Neuron (in vitro differentiated cells): ENCODE data around the gene DNLZ.
"Not testable (repeated sequence)": the region's sequence is repeated elsewhere in the genome, so short reads cannot be mapped to it uniquely, and the experiment has no call there.

Source experiments
- H2AFZ ChIP-seq: one replicate; pipeline ENCODE4 v1.6.1; 2013; ENCODE audit warnings: low read depth, mild to moderate bottlenecking, inconsistent platforms, low read length, moderate library complexity
- H3K27me3 ChIP-seq: one replicate; pipeline ENCODE4 v1.6.1; 2013; ENCODE audit warnings: low read length; ENCODE audit not compliant: insufficient read depth
- H3K36me3 ChIP-seq: one replicate; pipeline ENCODE4 v1.6.1; 2013; ENCODE audit warnings: low read length; ENCODE audit not compliant: insufficient read depth
- H3K4me1 ChIP-seq: one replicate; pipeline ENCODE4 v1.6.1; 2013; ENCODE audit warnings: low read length; ENCODE audit not compliant: insufficient read depth
- H3K4me3 ChIP-seq: 2 replicates; pipeline ENCODE4 v1.5.1; 2013; ENCODE audit warnings: mild to moderate bottlenecking, low read length, moderate library complexity
- H3K9me3 ChIP-seq: one replicate; pipeline ENCODE4 v1.6.1; 2013; ENCODE audit warnings: low read length

The DNLZ gene

DNA sequence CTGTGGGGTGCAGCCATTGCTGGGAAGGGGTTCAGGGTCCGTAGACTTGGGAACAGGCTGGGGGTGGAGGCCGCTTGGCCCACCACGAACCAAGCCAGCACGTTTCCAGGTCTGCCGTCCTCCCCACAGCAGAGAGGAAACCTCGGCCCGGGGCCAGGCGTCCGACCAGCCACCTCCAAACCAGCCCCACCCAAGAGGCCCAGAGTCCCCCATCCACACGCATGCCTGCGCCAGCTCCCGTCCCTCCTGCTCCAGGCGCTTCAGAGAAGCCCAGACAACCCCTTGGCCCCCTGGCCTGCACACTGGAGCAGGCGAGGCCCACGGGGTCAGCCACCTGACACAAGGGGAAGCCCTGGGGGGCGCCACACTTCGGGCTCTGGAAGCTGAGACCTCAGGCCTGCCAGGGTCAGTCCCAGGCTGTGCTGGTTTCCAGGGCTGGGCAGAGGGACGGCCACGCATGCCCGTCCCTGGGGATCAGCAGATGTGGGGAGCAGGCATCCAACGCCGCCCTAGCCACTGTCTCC, 6.3 kb downstream of the DNLZ start:
- Histone ChIP-seq H3K4me1 (peaks cover 7% of the 10 kb centered on the region), H3K4me3 (no peak overlapping the region), H3K36me3 (peaks cover 22% of the 10 kb centered on the region), H3K27me3 (no peaks in the 10 kb centered on the region), H2AFZ (no peak overlapping the region), H3K9me3 (no peaks in the 10 kb centered on the region)

DNA sequence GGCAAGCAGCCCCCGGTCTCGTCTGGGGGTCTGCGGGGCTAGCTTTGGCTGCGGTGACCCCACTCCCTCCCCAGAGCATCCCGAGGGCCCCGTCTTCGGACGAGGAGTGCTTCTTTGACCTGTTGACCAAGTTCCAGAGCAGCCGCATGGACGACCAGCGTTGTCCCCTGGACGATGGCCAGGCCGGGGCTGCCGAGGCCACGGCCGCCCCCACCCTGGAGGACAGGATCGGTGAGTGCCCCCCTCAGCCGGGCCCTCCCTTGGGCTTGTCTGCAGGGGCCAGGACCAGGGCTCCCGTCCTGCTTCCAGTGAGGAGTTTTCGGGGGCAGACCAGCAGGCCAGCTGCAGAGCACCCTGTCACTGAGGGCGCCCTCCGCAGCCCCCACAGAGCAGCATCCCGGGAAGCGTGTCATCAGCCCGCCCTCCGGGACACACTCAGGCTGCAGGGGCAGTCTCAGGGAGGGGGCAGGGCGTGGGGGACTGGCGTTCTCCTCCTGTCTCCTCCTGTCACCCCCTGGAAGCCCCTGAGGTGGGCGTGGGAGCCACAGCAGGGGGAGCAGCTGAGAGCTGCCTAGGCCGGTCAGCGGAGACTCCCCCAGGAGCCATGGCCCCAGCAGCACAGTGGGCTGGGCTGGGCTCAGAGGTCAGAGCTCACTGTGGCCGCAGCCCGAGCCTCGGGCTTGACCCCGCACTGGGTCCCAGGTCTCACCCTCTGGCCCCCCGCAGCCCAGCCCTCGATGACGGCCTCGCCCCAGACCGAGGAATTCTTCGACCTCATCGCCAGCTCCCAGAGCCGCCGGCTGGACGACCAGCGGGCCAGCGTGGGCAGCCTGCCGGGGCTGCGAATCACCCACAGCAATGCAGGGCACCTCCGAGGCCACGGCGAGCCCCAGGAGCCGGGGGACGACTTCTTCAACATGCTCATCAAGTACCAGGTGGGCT, 7.7 kb downstream of the DNLZ start:
- Histone ChIP-seq H3K4me1 (peaks cover 7% of the 10 kb centered on the region), H3K9me3 (no peaks in the 10 kb centered on the region), H2AFZ (no peak overlapping the region), H3K4me3 (no peak overlapping the region), H3K36me3 (peaks cover 22% of the 10 kb centered on the region), H3K27me3 (no peaks in the 10 kb centered on the region)

DNA sequence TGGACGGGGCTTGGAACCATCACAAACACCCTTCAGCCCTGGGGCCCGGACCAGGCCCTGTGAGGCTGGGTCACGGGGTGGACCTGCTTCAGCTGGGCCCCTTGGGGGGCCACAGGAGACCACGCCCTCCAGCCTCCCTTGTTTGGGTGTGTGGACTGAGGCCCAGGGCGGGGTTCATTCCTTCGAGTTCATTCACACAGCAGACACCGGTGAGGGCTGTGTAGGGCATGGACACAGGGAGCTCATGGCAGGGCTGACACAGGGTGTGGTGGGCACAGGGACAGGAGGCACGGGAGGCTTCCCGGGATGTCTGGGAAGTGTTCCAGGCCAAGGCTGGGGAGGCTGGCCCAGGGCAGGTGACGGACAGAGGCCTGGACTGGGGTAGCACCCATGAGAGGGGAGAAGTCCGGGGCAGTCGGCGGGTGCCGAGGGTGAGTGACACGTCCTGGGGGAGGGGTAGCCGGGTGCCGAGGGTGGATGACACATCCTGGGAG, 8.9 kb downstream of the DNLZ start:
- H2AFZ ChIP-seq = no peak overlapping the region
- H3K9me3 ChIP-seq = no peaks in the 10 kb centered on the region
- no peaks in the 10 kb centered on the region for H3K27me3 ChIP-seq
- no peak overlapping the region for H3K4me3 ChIP-seq
- peaks cover 7% of the 10 kb centered on the region for H3K4me1 ChIP-seq
- H3K36me3 ChIP-seq = peaks cover 22% of the 10 kb centered on the region

DNA sequence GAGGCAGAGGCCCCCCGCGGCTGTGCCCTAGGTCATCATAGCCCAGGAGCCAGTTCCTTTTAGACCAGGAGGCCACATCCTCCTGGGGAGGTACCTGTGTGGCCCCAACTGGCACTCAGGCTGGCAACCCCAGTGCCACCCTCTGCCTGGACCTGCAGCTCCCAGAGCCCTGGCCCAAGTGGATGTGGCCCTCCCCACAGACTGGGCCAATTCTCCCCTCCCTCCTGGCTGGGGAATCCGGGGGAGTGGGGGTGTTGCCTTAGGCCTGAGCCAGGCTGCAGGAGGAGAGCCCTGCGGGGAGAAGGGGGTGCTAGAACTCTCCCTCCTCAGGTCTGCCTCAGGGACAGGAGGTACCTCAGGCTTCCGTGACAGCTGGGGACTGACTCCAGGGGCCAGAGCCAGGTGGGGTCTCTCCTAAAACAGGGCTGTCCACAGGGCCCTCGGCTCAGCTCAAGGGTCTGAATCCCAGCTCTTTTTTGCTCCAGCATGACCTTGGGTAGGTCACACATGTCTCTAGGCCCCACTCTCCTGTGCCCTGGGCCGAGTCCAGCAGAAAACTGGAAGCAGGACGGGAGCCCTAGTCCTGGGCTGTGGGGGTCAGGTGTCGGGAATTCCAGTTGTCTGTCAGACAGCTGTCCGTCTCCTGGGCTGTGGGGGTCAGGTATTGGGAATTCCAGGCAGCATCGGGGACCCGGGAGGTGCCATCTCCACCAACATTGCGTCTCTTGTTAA, 9.6 kb downstream of the DNLZ start:
- H2AFZ ChIP-seq = no peak overlapping the region
- H3K27me3 ChIP-seq = no peaks in the 10 kb centered on the region
- no peaks in the 10 kb centered on the region for H3K9me3 ChIP-seq
- H3K4me1 ChIP-seq = peaks cover 7% of the 10 kb centered on the region
- peaks cover 26% of the 10 kb centered on the region for H3K36me3 ChIP-seq
- H3K4me3 ChIP-seq = no peak overlapping the region

DNA sequence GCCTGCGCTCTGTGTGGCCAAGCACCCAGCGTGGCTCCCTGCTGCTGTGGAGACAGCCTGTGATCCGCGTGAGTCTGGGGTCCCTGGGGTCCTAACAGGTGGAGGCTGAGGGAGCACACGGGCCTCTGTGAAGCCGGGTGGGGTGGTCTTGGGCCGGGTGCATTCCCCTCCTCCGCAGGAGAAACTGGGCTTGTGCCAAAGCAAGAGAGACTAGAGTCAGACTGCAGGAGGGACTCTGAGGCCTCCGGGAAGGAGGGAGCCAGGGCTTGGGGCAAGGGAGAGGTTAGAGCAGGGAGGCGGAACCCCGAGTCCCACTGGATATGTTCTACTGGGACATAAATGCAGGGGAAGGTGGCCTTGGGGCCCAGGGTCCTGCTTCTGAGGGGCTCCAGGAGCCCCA, 10.5 kb downstream of the DNLZ start:
- no peak overlapping the region for H3K4me3 ChIP-seq
- no peaks in the 10 kb centered on the region for H3K9me3 ChIP-seq
- peaks cover 7% of the 10 kb centered on the region for H3K4me1 ChIP-seq
- H3K36me3 ChIP-seq = peaks cover 24% of the 10 kb centered on the region
- no peak overlapping the region for H2AFZ ChIP-seq
- H3K27me3 ChIP-seq = no peaks in the 10 kb centered on the region

DNA sequence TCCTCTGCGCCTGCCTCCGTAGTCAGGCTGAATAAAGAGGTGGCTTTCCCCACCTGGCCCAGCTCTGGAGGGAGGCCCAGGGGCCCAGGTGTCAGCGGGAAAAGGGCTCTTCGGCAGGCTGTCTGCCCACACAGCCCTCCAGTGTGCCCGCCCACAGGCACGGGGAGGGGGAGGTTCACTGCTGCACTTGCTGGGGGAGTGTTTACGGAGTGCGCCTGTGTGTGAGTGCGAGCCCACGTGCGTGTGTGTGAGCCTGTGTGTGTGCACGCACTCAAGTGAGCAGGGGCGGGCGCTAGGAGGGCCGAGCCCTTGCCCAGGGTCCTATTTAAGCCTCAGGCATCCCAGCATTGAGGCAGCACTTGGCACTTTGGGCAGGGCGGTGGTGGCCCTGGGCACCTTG, 10.9 kb downstream of the DNLZ start:
- no peaks in the 10 kb centered on the region for H3K9me3 ChIP-seq
- H3K4me3 ChIP-seq = no peak overlapping the region
- H3K36me3 ChIP-seq = peaks cover 19% of the 10 kb centered on the region
- H2AFZ ChIP-seq = no peak overlapping the region
- peaks cover 7% of the 10 kb centered on the region for H3K4me1 ChIP-seq
- H3K27me3 ChIP-seq = no peaks in the 10 kb centered on the region

DNA sequence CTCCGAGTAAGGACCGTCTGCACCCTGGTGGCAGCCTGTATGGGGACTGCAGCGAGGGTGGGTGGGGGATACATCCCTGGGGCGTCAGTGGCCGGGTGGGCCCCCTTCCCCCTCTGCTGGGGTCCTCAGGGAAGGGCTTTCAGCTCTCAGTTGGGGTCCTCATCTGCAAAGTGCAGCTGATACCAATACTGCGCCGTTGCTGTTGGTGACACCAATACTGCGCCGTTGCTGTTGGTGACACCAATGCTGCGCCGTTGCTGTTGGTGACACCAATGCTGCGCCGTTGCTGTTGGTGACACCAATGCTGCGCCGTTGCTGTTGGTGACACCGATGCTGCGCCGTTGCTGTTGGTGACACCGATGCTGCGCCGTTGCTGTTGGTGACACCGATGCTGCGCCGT, 11.7 kb downstream of the DNLZ start:
- not testable (repeated sequence) for H3K27me3 ChIP-seq, H3K9me3 ChIP-seq, H3K4me3 ChIP-seq, H2AFZ ChIP-seq, H3K4me1 ChIP-seq
- peaks cover 12% of the 10 kb centered on the region for H3K36me3 ChIP-seq

DNA sequence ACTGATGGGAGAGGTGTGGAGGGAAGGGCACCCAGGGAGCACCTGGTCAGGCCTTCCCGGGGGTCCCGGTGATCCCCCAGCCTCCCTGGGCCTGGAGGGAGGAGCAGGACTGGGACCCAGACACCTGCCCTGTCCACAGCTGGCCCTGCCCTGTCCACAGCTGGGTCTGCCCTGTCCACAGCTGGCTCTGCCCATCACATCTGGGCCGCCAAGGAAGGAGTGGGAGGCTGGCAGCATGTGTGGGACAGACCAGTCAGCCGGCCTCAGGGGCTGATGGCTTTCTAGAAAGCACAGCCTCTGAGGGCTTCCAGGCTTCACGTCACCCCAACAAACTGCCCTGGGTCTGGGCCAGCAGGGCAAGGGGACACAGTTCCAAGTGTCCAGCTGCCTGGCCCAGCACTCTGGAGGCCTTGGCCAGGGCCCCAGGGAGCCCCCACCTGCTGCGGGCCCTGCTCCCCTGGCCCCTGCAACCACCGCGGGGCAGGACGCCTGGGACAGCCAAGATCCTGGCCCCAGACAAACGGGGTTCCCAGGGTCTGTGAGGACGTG, 12.2 kb downstream of the DNLZ start:
- Histone ChIP-seq H3K9me3 (no peaks in the 10 kb centered on the region), H3K4me3 (no peak overlapping the region), H3K36me3 (peaks cover 7% of the 10 kb centered on the region), H3K4me1 (peaks cover 10% of the 10 kb centered on the region), H2AFZ (no peak overlapping the region), H3K27me3 (no peaks in the 10 kb centered on the region)

DNA sequence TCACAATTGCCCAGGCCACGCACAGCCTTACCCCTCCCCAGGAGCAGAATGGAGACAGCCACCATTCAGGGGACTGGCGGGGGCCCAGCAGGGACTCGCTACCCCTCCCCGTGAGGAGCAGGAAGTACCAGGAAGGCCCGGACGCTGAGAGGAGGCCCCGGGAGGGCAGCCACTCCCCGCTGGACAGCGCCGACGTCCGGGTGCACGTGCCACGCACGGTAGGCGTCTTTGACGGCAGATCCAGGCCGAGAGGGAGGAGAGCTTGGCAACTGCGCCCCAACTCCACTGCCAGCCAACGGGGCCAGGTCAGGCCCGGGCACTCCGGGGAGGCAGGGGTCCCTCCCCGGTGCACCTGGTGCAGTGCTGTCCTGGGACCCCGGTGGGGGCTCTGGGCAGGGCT, 14.0 kb downstream of the DNLZ start:
- Histone ChIP-seq H3K4me3 (no peak overlapping the region), H2AFZ (no peak overlapping the region), H3K4me1 (peaks cover 21% of the 10 kb centered on the region), H3K9me3 (no peaks in the 10 kb centered on the region), H3K27me3 (no peaks in the 10 kb centered on the region), H3K36me3 (peaks cover 4% of the 10 kb centered on the region)

DNA sequence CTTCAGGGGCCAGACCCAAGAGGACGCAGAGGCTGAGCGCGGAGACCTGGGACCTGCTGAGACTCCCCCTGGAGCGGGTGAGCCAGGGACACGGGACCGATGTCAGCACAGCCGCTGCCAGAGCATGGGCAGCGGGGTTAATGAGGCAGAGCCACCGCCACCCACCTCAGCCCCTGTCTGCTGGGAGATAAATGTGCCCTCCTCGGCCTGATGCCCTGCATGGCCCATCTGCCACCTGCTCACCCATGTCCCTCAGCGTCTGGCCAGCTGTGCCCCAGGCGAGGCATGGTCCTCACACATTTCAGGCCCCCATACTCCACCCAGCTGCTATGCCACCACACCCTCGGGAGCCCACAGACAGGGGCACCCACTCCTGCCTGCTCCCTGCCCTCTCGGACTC, 14.9 kb downstream of the DNLZ start:
- Histone ChIP-seq H3K4me1 (peaks cover 14% of the 10 kb centered on the region), H3K36me3 (peaks cover 6% of the 10 kb centered on the region), H3K27me3 (no peaks in the 10 kb centered on the region), H2AFZ (no peak overlapping the region), H3K4me3 (no peak overlapping the region), H3K9me3 (no peaks in the 10 kb centered on the region)

DNA sequence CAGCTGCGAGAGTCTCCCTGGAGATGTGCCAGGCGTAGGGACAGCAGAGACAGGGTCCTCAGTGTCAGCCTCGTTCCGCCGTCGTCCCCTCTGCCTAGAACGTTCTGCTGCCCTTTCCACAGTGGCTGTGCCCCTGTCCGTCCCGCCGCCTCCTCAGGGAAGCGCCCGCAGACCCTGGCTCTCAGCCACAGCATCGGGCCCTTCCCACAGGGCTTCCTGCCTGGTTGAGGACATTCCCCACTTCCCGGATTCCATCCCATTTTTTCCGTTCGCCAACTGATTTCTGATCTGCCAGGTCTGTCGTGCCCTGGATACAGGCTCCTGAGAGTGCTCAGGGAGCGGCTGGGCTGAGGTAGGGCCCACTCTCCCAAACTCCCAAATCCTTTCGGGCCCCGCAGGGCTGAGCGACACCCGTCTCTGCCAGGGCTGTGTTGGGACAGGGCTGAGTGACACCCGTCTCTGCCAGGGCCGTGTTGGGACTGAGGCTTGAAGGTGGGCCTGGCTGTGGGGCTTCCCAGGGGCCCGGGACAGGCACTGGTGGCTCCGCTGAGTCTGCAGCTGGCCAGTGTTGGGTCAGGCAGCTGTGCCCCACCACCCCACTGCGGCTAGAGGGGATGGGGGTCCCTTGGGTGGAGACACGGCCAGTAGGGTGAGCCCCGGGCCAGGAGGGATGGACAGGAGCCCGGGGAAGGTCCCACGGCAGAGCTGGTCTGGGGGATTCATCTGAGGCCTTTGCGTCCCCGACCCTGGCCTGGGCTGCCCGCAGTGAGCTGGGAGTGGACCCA, 15.9 kb downstream of the DNLZ start:
- peaks cover 11% of the 10 kb centered on the region for H3K36me3 ChIP-seq

DNA sequence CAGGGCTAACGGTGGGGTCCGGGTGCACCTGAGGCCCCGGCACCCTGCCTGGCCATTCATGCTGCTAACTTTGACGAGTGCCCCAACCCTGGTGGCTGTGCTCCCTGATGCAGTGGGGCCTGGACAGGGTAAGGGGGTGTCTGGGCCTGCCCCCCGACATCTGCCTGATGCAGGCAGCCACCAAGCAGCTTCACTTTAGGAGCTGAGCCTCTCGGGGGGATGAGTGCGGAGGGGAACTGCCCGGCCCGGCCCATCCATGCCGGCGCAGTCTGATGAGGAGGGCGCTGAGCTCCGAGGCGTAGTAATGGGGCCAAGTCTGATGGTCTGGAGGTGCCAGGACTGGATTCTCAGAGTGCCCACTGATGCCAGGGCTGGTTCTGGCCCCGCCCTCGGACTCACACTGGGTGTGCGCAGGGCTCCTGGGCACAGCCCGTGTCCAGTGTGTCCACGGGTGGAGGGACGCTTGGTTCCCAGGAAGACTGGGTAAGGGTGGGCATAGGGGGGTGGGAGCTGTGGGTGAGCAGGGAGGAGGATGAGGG, 16.5 kb downstream of the DNLZ start:
- Histone ChIP-seq H2AFZ (no peak overlapping the region), H3K4me1 (peaks cover 14% of the 10 kb centered on the region), H3K36me3 (peaks cover 11% of the 10 kb centered on the region), H3K9me3 (no peaks in the 10 kb centered on the region), H3K27me3 (no peaks in the 10 kb centered on the region), H3K4me3 (no peak overlapping the region)

More for the DNA sequence above, 15.9 kb downstream of the DNLZ start:
- peaks cover 14% of the 10 kb centered on the region for H3K4me1 ChIP-seq
- no peak overlapping the region for H3K4me3 ChIP-seq
- H3K9me3 ChIP-seq = no peaks in the 10 kb centered on the region
- no peaks in the 10 kb centered on the region for H3K27me3 ChIP-seq
- H2AFZ ChIP-seq = no peak overlapping the region
